Left hindlimb (tissue), 1 donor: ENCODE results near the gene SLCO3A1.
"Not testable (repeated sequence)": the region's sequence is repeated elsewhere in the genome, so short reads cannot be mapped to it uniquely, and the experiment has no call there.

Experiments
- DNase-seq: peaks from one replicate; pipeline ENCODE4 v3.0.0-alpha.2; 2018

Gene SLCO3A1

DNA sequence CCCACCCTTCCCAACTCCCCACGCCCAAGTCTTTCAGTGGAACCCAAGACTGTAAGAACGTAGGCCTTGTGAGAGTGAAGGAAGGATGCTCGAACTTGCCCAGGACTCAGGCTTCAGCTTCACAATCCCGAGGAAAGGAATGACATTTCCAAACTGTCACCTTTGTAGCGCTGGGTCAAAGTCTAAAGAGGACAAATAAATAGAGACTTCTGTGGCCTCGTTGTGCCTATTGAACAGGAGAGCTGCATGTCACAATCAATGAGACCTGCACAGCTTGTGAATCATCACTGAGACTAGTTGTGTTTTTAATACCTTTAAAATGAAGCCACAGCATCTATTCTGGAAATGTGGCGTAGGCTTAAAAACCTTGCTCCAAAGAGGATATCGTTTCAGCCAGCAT lies 317.4 kb downstream of the SLCO3A1 start:
- DNase-seq, result no peak

DNA sequence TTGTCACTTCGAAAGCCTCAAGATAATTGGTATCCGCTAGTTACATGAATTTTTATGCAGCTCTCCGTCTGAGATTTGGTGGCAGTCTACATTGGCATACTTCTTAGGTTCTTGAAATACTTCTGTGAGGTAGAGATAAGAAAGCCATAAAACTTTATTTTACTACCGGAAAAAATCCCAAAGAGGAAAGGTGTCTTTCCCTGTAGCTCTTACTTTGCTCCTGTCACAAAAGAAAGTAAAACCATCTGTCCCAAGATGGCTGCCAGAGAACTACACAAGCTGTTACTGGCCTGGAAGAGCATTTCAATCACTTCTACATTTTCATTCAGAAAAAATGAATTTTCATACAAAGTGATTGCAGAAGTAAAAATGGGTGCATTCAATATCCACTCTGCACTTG lies 325.4 kb downstream of the SLCO3A1 start:
- no peak for DNase-seq

DNA sequence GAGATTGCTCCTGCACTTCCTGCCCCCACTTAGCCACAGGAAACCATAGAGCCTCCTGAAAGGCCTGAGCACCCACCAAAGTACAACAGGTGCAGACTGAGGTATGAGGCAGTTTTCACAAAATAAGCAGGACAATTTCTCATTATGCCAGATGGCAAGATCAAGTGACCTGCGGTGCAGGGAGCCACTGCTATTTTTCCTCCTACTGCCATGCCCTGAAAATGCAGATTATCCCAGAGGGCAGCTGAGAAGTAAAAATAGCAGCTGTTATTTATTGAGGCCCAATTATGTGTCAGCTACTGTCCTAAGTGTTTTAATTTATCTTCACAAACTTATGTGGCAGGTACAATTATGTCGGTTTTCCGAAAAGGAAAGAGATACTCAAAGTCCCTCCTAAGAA lies 330.6 kb downstream of the SLCO3A1 start:
- no peak for DNase-seq

DNA sequence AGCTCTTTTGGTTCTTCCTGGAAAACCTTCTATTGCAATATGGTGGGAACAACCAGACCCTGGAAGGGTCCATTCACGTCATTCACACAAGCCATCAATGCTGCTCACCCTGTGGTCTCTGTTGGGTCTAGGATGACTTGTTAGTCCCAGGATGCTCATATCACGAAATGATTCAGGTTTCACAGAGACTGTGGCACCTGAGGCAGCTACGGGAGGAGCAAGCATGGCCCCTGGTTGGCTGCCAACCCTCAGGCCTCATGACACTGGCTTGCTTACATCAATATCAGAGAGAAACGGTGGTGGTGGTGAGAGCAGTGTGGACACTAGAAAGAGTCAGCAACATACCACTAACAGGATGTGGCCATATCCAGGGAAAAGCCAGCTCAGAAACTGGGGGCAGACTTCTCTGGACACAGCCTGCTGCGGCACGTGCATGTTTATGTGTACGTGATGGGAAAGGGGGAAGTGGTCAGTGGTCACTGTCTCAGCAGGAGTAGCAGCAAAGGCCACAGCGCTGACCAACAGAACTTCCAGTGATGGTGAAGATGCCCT lies 331.2 kb downstream of the SLCO3A1 start:
- DNase-seq, result no peak

DNA sequence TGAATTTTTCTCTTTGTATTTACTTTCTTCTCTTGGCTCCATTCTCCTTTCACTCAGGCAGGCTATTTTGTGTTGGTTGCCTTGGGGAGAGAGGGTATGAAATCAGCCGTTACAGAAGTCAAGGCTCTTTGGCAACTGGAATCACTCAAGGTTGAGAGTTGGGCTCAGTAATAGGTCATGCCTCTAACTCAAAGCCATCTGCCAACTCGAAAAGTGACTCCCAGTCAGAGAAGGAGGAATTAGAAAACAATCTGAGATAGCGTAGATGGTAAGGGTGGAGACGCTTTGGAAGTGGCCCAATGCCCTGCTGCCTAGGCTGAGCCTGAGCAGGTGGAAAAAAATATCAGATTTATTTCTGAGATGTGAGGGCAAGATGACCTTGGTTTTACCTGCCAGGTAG lies 334.5 kb downstream of the SLCO3A1 start:
- no peak for DNase-seq

DNA sequence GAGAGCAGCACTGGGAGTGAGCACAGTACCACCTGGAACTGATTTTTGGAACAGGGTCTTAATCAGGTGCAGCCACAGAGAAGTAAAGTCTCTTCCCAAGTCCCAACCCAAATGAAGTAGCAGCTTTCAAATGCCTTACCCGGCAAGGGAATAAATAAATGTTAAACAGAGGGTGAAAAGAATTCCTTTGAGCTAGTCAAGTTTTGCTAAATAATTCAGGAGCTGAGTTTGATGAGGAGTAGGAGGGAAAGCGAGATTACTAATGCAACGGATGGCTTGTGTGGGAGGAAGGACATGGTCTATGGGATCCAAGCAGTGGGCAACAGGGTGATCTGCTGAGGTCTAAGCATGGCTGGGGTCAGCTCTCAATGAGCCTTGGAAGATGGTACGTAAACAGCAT lies 335.7 kb downstream of the SLCO3A1 start:
- DNase-seq, result no peak

DNA sequence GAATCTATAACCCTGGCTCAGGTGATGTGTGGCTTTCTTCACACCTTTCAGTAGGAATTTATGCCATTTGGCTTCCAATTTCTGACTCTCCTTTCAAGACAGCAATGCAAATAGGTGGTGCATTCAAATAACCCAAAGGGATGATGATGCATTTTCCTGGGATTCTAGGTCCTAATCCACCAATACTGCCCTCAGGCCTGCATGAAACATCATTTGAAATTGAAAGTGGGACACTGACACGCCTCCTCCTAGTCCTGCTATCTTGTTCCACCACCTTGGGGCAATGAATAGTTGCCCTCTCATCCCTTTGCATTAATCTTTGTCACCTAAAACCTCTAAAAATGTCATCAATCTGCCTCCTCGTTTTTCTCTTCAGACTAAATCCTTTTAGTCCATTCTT lies 341.7 kb downstream of the SLCO3A1 start:
- DNase-seq, result no peak

DNA sequence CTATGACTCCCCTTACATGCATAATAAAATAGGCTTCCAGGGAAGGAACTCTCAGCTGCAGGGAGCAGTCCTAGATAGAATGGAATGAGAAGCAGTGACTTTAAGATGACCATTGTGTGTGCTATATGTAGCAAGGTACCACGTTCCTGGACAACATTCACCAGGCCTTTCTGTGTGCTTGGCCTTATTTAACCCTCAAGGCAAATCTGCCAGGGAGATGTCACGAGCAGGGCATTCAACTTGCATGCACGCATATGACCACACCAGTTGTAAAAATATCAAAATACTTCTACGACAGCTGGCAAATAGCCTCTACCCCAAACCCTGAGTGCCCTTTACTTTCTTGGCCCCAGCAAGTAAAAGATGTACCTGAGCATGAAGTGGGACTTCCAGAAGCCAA lies 342.8 kb downstream of the SLCO3A1 start:
- no peak for DNase-seq

DNA sequence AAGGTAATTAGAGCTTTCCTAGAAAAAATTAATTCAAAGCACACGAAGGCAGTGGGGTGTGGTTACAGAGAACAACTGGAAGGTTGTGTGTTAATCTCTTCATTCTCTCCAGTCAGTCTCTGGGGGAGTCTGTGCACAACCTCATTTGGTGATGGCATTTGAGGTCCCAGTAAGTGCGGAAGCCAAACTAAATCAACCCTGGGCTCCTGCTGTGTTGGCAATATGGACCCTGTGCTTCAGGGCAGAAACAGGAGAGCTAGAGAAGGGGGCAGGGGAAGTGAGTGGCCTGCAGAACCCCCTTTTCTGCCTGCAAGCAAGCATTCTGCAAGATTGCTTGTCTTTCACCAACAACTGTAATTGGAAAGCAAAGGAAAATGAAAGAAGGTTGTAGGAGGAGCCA lies 344.2 kb downstream of the SLCO3A1 start:
- DNase-seq, result no peak

DNA sequence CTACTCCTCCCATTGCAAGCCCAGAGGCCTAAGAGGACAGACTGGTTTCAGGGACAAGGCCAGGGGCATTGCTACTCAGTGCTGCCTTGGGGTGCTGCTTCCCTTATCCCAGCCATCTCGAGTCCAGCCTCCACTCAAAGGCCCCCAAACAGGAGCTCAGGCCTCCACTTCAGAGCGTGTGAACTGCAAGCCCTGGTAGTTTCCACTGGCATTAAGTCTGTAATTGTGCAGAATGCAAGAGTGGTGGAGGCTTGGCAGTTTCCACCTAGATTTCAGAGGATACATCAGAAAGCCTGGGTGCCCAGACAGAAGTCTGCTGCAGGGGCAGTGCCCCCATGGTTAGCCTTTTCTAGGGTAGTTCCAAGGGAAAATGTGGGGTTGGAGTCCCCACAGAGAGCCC lies 347.4 kb downstream of the SLCO3A1 start:
- no peak for DNase-seq

DNA sequence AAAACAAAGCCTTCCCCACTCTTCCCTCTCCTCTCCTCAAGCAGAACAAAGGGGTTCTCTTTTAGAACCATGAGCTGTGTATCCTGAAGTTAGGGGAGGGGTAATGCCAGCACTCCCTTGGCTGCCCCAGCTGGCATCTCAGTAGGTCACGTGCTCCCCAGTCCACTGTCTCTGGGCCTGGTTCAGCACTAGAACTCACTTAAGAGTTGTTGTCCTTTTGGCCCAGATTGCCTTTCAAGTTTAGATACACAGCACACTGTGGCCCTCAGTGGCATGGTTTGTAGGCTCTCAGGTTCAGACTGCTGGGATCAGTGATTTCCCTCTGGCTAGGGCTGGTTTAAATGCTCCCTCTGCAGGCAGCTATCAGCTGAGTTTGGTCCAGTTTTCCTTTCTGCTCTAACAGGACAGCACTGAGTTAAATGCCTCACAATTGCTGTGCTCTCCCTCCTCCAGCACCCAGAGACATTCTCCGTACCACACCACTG lies 351.8 kb downstream of the SLCO3A1 start:
- DNase-seq, result no peak

DNA sequence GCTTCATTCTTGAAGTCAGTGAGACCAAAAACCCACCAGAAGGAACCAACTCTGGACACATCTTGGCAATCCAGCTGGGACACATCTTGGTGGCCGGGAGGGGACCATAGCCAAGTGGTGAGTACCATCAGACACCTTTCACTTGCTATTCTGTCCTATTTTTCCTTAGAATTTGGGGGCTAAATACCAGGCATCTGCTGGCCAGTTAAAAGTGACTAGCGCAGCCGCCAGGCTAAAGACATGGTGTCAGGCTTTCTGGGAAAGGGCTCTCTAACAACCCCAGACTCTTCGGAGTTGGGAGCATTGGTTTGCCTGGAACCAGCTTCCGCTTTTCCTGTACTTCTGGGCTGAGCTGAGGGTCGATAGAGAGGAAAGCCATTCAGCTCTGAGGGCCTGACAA lies 354.1 kb downstream of the SLCO3A1 start:
- DNase-seq, result not testable (repeated sequence)
